Activated T-cell treated with anti-CD3 and anti-CD28 coated beads for 1 hour (primary cell): ENCODE results near the gene ZSWIM6.

Experiments
- DNase-seq: peaks from one replicate; pipeline ENCODE4 v3.0.0-alpha.2; 2020; ENCODE audit warnings: low read depth

The ZSWIM6 gene

DNA sequence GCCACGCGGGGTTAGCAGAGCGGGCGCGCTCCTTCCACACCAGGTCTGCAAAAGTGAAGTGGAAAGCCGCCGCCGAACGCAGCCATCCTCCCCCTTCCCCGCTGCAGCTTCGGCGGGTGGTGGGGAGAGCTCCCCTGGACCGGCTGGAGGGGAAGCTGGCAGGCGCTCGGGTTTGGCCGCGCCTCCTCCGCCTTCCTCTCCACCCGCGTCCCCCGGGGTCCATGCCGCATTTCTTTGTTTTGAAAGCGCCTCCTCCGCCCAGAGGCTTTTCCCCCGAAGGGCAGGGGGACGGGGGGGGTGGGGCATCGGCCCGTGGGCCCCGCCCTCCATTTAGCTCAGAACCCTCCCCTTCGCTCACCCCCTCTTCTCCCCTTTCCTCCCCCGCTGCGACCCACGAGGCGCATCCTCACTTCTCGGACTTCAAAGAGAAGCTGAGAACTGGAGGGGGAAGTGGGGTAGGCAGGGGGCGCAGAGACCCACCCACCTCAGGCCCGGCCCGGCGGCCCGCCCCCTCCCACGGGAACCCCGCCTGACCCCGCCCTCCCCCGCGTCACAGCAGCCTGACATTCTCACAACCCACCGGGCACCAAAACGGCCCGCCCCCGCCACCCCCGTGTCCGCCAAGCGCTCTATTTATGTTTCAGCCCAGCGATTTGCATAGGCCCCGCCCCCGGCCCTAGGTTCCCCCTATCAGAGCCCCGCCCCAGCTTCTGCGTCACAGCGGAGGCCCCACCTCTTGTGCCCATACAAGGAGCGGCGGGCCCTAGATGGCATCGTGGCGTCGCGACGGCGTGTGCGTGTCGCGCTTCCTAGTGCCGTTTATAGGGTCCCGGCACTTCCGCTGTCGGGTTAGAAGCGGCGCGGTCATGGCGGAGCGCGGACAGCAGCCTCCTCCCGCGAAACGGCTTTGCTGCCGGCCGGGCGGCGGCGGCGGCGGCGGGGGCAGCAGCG lies at the start of gene ZSWIM6:
Gene ZSWIM6, plus strand, starts transcription at position 852 of the 951 bp plus-strand sequence. Its CDS starts 15 bp downstream, at position 867.
- peak; percentile 99 for DNase-seq

DNA sequence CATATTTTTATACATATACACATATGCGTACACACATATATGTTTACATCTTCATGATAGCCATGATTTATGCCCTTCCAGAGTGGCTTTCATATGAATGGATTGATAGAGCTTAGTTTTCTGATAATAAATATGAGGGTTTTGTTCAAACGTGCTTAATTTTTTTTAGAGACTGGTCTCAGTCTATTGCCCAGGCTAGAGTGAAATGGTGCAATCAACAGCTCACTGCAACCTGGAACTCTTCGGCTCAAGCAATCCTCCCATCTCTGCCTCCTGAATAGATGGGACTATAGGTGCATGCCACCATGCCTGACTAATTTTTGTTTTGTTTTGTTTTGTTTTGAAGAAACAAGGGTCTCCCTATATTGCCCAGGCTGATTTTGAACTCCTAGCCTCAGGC lies 48.6 kb upstream of the ZSWIM6 start:
- DNase-seq = no peak

DNA sequence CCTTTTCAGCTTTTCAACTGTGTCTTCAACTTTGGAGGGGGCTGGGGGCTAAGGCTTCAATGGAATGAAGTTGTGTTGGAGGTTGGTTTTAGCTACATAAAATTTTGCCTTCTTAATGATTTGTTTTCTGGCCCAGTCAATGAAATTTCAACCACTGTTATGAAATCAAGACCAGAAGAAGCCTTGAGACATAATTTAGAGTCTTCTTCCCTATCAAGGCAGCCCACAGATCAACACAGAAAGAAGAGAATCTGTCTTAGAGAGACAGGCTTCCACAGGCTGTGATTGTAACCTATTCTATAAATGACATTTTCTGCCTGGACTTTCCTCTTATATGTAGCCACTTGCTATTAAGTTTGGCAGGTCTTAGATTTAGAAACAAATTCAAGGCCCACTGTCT lies 46.5 kb upstream of the ZSWIM6 start:
- DNase-seq = no peak

DNA sequence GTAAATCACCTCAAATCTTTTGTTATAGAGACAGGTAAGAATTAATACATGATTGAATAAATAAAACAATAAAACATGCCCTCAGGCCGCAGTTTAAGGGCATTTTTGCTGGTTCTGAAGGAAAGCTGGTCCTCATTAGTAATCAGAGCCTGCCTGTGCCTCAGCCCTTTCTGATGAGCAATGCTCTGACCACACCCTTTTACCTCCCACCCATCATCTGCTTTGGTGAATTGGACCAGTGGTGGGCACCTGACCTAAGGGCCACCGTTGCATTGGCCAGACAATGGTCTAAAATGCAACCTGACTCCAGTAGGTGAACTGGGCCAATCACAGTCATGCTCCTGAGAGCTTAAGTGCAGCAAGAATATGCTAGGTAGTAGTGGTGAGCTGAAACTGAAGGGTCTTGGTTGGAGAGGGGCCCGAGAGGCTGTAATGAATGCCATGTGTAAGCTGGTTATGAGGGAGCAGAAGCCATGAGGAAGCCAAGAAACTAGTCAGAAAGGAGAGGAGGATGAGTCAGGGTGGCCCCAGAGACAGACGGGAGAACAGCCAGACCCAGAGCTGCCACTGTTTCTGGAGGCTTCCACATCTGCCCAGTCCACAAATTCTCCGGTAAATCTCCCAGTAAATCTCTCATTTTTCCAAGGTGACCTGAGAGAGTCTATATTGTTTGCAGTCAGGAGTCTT lies 45.5 kb upstream of the ZSWIM6 start:
- DNase-seq = no peak

DNA sequence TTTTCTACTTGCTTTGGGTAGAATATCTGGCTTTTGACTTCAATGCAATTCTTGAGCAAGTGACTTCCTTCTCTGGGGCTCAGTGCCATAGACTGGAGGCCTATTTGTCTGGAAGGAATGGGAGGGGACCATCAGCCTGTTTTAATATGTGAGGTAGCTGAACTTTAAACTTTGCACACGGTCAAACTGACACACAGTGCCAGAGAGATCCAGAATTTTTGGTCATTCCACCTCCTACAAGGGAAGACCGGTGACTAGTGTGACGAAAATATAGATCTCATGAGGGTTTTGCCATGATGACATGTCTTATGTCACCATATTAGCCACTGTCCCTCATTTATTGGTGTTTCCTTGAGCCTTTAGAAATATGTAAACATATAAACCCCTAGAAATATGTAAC lies 44.6 kb upstream of the ZSWIM6 start:
- no peak for DNase-seq

DNA sequence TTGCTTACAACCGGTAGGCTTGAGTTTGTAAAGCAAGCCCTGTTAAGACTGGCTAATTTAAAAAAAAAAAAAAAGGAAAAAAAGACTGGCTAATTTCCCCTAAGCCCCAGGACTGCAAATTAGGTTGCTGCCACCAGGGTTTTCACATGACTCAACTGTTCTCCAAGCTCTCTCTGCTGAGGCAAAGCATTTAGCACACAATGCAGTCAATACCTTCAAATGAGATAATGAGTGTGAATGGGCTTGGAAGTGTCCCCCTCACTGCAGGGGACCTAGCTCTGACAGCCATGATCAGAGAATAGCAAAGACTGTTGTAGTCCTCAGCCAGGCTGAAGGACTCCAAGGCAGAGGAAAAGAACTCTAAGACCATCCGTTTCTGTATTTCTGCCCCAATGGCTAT lies 42.8 kb upstream of the ZSWIM6 start:
- no peak for DNase-seq

DNA sequence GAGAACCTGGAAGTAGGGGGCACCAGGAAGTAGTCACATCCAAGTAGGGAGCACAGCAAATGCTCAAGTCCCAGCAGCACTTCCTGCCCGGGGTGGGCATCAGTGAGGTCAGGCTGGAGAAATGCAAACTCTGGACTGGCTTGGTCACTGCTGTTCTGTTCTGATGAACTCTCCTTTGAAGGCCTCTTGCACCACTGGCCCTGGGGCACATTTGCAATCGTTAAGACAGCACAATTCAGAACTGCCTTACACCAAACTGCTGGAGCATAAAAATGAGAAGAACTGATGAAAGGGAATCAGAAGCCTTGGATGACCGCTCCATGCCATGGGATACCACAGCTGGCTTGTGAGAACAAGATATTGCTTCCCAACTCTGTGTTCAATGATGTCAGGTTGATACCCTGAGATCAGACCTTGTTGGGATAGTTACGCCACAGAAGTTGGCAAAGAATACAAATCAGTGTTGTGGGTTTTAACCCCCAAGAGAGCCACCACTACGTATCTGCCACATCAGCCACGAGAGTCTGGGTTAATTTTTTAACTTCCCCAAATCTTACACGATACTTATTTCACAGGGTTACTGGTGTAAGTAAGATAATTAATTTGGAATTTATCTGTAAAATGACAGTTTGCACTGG lies 42.3 kb upstream of the ZSWIM6 start:
- no peak for DNase-seq

DNA sequence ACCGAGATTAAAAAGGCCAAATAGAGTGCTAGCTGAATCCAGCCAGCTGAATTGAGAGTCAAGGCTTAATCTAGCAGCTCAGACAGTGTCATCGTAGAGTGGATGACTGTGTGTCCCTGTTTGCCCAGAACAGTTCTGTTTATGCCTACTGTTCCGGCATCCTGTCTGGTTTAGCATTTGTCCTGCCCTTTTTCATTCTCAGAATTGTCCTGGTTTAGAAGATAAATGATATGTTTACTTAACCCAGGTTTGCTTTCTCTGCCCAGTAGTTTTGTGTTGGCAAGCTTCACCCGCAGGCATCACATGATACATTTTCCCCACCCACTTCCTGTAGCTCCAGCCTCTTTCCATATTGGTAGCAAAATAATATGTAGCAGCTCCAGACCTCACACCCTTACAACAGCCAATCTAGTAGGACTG lies 41.3 kb upstream of the ZSWIM6 start:
- DNase-seq = no peak

DNA sequence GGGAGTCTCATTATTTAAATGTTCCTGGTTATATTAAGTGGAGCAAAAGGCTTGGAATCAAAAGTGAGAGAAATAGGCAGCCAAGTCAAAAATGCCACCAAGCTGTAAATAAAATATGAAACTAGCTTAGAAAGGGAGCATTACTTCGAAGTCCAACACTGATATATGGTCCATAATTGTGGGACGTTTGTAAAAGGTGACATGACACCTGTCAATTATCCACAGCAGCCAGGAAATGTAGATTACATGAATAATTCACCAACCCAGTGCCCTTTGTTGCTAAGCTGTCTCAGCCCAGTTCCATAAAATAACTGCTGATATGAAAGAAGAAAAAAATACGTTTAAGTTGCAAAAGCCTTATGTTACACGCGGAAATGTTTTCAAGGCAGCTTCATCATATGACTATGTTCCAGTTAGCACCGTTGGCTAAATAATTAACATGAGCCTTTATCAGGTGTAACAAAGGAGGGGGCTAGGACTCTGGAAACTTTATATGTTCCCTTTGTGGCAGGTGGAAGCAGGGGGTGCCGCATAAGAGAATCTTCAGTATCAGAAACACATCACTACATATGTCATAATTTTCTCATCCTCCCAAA lies 39.9 kb upstream of the ZSWIM6 start:
- DNase-seq = no peak

DNA sequence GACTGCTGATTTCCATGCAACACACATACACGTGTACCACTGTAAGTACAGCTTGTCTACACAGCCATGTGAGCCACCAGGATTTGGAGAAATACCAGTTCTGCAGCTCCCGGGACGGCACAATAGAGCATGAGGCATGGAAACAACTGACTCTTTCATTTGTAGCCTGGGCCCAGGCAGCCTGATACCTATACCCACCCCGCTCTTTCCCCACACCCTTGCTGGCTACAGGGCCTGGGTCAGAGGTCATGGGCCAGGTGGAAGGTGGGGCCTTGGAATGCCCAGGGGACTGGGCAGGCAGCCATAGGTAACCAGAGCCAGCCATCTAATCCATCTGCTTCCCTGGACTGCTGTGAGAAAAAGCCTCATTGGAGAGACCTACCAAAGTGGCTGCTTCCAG lies 39.0 kb upstream of the ZSWIM6 start:
- no peak for DNase-seq

DNA sequence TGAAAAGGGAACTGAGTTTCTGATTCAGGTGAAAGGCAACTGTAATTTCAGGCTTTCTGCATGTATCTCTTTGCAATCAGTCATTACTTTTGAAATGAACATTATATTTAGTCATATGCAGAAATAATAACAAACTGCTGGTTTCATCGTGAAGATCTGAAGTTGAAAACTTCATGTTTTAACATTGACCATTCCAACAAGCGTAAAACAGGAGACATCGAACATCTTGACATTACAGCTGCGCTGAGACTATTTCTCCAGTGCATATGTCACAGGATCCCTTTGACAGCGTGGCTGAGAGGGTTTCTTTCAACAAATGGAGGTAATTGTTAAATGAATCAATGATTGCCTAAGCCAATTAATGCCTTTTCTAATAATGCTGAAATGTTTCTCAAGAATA lies 38.2 kb upstream of the ZSWIM6 start:
- no peak for DNase-seq

DNA sequence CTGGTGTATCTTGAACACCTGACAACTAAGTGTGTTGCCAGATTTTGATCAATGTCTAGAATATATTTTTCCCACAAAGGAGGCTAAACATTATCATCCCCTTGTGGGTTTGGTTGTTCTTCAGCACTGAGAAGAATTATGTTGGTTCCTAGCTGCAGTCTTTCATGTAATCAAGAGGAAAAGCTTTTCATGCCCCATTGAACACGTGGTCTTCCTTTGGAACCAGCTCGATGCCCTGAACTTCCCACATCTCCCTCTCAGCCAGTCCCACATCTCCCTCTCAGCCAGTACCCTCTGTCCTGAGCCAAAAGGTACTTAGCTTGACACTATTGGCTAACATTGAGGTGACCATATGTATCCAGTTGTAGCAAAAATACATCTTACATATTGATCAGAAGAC lies 36.7 kb upstream of the ZSWIM6 start:
- no peak for DNase-seq

DNA sequence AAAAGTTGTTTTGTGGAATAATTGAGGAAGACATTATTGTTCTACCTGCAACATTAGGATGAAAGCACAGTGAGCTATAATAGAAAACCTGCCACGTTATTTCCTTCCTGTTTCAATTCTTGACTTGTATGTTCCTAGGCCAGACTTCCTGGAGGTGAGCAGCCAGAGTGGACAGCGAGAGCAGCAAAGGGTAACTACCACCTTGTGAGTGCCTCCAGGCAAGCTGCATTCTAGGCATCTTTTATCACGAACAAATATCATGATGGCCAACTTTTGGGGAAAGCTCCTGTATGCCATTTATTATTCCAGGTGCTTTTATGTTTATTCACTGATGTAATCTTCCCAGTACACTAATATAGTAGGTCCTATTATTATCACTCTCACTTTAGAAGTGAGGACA lies 34.0 kb upstream of the ZSWIM6 start:
- DNase-seq = no peak

DNA sequence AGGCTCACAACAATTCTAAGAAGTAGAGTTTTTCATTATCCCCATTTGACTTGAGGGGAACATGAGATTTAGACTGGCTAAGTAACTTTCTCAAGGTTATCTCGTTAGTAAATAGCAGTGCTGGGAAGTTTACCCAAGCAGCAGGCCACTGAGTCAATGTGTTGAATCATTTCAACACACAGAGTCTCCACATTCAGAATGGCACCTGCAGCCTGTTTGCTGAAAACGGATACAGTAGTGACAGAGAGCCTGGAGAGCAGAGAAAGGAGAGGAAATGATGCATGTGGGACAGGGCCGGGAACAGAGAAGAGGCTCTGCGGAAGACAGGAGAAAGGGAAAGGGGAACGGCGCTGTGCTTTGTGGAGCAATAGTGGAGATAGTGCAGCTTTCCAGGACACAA lies 33.5 kb upstream of the ZSWIM6 start:
- DNase-seq = no peak

DNA sequence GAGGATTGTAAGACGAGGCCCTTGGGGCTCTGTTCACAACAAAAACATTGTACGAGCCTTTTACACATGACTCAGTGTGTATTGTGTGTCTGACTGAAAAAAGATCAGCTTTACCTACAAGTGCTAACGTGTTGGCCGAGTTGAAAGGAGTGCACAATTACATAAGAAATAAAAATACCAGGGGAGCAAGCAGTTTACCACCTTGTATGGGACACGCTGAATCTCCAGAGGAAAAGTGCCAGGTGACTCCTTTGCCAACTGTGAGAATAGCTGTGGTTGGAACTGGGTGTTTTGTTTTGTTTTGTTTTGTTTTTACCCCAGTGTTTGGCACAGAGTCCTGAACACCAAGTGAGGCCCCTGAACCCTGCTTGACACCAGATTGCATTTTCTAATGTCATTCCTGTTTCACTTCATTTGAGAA lies 32.8 kb upstream of the ZSWIM6 start:
- no peak for DNase-seq

DNA sequence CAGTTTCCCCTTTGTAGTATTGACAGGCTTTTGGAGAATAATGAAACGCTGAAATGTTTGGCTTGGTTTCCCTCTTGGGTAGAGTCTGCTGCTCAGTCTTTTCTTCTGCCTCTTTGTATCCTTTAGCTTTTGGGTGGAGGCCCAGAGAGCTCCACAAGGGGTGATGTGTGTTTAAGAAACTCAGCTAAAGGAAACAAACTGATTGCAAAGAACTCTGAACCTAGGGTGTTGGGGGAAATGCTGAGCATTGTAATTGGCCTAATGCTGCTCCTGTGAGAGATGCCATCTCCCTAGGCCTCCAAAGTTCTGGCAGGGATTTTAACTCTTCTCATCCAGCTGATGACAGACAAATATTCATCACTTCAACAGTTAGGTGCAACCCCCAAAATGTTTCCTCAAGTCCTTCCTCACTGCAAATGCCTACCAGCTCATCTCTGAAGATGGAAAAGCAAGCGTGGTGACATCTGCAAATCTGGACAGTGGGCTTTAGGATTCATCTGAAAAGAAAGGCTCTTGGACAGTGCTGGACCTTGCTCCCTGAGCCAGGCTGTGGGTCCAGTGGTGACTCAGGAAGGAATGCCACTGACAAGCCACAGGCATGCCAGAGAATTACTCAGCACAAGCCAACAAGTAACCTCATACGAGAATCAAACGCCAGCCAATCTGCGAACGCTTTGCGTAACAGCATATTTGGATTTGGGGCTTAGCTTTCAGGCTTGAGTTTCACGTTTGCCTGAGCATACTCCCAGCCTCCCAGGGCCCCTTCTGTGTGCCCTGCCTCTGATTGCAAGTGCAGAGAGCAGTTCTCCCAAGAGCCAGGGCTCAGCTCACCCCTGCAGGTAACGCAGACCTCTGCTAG lies 30.5 kb upstream of the ZSWIM6 start:
- no peak for DNase-seq

DNA sequence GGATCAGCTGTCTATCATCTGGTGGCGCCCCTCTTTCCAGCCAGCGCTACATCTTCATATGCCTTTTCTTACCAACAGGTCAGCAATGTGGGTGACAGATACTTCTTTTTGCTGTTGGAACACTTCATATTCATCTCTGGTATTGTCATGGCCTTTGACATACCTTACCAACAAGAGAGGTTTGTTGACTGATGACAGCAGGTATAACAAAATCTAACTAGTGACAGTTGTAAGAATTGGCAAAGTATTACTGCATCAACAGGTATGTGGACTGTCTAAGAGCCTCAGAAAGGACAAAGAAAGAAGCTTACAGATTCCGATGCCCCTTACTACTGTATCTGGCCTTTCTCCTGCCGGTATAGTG lies 29.9 kb upstream of the ZSWIM6 start:
- no peak for DNase-seq

DNA sequence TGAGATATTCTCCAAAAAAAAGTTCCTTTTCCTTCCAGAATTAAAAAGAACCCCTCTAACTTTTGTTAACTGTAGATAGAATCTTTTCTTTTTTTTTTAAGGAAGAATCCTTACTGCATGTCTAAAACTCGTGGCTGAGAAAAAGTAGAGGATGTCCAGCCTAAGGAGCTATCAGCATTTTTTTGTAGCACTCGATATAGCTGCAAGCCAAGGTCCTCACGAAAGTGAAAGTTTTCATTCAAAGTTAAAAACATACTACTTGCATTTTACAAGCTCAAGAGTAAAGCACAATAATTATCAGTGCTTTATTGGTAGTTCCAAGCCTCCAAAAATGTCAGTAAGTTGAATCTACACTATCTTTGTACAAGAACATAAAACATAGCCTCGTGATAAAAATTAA lies 28.7 kb upstream of the ZSWIM6 start:
- no peak for DNase-seq

DNA sequence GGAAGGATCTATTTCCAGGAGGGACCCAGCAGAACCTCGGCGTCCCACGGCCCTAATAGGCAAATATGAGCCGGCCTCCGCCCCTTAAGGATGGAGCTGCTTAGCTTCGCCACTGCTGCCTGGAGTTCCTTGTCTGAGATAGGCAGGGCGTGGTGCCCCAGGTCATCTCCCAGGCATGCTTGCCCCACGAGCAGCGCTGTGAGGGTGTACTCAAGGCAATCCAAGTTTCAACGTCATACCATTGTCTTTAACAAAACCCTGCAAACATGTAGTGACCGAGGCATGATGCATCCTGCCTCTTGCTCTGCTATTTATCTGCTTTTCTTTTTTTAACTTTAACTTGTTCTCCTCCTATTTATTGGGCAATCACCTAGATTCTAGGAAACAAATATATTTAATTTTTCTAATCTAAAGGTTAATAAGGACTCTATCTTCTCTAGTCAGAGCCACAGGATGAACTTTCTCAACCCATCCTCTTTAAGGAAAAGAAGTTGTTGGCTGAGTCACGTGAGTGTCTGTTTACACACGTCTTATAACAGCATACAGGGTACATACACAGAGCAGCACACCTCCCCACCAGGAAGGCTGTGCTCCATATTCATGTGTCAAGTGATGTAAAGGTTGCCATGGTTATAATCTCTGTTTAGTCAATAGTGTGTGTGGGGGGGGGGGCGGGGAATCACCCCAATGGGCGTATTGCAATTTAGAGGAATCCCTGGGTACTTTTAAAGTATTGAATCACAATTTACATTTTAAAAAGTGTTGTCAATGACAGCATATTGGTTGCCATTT lies 27.3 kb upstream of the ZSWIM6 start:
- DNase-seq = no peak

DNA sequence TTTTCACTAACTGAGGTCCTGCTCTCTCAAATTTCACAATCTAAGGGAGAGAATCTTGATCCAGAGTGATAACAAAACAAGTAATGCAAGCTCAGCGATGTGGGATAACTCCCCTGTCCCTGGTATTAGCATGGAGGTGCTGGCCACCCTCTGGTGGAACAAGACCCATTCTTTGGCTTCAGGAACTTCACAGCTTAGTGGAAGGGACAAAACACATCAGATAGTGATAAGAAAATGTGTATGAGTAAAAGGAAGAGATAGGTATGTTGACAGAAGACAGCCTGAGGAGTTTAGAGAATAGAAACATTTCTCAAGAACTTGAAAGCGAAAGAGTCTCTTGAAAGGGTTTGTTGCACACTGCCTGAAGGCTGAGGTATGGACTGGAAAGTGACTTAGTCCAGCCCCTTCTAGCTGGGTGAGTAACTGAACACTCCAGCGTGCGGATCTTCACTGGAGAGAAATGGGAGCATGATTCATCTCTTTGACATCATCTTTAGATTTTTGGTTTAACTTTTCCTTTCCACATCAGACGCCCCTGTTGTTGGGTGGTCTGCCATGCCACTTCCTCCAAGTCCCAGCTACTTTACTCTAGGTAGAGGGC lies 25.4 kb upstream of the ZSWIM6 start:
- DNase-seq = no peak
